ENCODE results near the gene KRT35. TPM values are rescaled to one million over a fixed set of nuclear protein-coding genes. Genes with fewer than 3 reads are reported as not detected.

KRT35 gene
- total and polyA plus RNA-seq, 2 donors (not counting 3 experiments of a cell fraction or from before 2014, with no cell fraction given) = not detected

- ChIA-PET POLR2A (no interaction called here), CTCF (interaction anchor here (1.3 to 6.3 kb wide), 3 partner anchors 13 to 43 kb away, joined by 3 to 33 read pairs (median 3); no protein-coding TSS in a partner anchor)
- intact Hi-C loops (cut with micrococcal nuclease) = no loop called here
- no peak within 1 kb of the TSS for H3K9ac ChIP-seq (replicated peaks; ENCODE audit: extremely low read depth, insufficient read depth, low read length)
- H3K27ac ChIP-seq (ENCODE audit: insufficient read depth, low read depth, low read length) = no peak within 1 kb of the TSS
- no peak for DNase-seq (ENCODE audit: low read depth, low spot score)
- H3K9me1 ChIP-seq (replicated peaks; ENCODE audit: control insufficient read depth, extremely low read depth, insufficient read depth, low read length) = no peaks in the 10 kb centered on the region
- no peak within 1 kb of the TSS for H2AFZ ChIP-seq (ENCODE audit: low read depth, low read length)
- no peak for FAIRE-seq
- no peak within 1 kb of the TSS for H3K4me3 ChIP-seq (replicated peaks in 1 of 3; ENCODE audit: insufficient read depth in 1 of 3, low read depth in 1 of 3, low read length in 3 of 3)
- peaks cover 2% of the 10 kb centered on the region for H3K4me1 ChIP-seq (ENCODE audit: control insufficient read depth, extremely low read depth, insufficient read depth, low read length)
- no peaks in the 10 kb centered on the region for H4K20me1 ChIP-seq (replicated peaks; ENCODE audit: control insufficient read depth, extremely low read depth, insufficient read depth, low read length)
- TF ChIP-seq MAX (IDR thresholded peaks at IDR 0.05; ENCODE audit: insufficient read depth, insufficient read length) = no peak
- TF ChIP-seq JUN (IDR thresholded peaks at IDR 0.05; ENCODE audit: borderline replicate concordance, insufficient read depth, insufficient read length, low read depth) = no peak
- TF ChIP-seq MYC (IDR thresholded peaks at IDR 0.05; ENCODE audit: low read depth, low read length) = no peak
- TF ChIP-seq EZH2 (IDR thresholded peaks at IDR 0.05; ENCODE audit: borderline replicate concordance, low read depth, low read length, severe bottlenecking) = no peak
- TF ChIP-seq GATA2 (IDR thresholded peaks at IDR 0.05; ENCODE audit: insufficient read depth, insufficient read length, low read depth, low read length) = no peak
- TF ChIP-seq FOS (IDR thresholded peaks at IDR 0.05; ENCODE audit: borderline replicate concordance, insufficient read depth, low read length) = no peak
- TF ChIP-seq POLR2AphosphoS5 (IDR thresholded peaks at IDR 0.05; ENCODE audit: insufficient read depth, low read depth, low read length) = no peak
- TF ChIP-seq POLR2A (IDR thresholded peaks at IDR 0.05; ENCODE audit: low read depth, low read length) = no peak
- no peak for TF ChIP-seq CTCF (IDR thresholded peaks at IDR 0.05; ENCODE audit: extremely low read depth in 1 of 2, insufficient read depth in 1 of 2, low read depth in 1 of 2, low read length in 2 of 2)
- H3K4me2 ChIP-seq (ENCODE audit: insufficient read depth, low read length) = no peak within 1 kb of the TSS
- no peaks in the 10 kb centered on the region for H3K9me3 ChIP-seq (replicated peaks; ENCODE audit: control insufficient read depth, insufficient read depth, low read length)
- no TSS peak for BruUV-seq (replicated peaks)
- H3K36me3 ChIP-seq (ENCODE audit: control insufficient read depth in 2 of 2, extremely low read depth in 1 of 2, insufficient read depth in 2 of 2, low read length in 2 of 2) = no peaks in the 10 kb centered on the region
- dilution Hi-C loops (cut with MboI; ENCODE audit: extremely low pct_ligation_motif_present, low sequenced_read_pairs) = no loop called here
- H3K79me2 ChIP-seq (ENCODE audit: control insufficient read depth, insufficient read depth, low read length) = no peaks in the 10 kb centered on the region
- H3K27me3 ChIP-seq (ENCODE audit: control insufficient read depth in 2 of 2, insufficient read depth in 2 of 2, low read length in 2 of 2) = no peaks in the 10 kb centered on the region
Measured at GRCh38 chr17:41505007-41505808, 24.3 kb upstream of the KRT35 start, which contains the start of gene KRT13. KRT13 (minus strand) TSS chr17:41505612; CDS start chr17:41505550, 62 bp downstream.
